ENCODE results near the gene TBX4.
"Not testable (repeated sequence)": the region's sequence is repeated elsewhere in the genome, so short reads cannot be mapped to it uniquely, and the experiment has no call there.

The TBX4 gene

DNA sequence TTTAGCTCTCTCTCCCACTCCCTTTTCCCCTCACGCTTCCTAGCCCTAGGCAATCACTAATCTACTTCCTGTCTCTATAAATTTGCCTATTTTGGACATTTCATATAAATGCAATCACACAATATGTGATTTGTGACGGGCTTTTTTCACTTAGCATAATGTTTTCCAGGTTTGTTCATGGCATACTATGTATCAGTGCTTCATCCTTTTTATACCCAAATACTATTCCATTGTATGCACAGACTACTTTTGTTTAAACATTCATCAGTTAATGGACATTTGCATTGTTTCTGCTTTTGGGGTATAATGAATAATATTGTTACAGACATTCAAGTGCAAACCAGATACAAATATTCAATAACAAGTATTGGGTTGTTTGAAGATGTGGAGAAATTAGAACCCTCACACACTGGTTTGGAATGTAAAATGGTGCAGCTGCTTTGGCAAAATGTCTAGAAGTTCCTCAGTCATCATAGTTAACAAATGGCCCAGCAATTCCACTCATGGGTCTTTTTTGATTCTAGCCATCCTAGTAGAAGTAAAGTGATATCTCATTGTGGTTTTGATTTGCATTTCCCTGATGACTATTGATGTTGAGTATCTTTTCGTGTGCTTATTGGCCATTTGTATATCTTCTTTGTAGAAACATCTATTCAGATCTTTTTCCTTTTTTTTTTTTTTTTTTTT lies 67.7 kb downstream of the TBX4 start:
- DNase-seq (ENCODE audit: extremely low read depth in 1 of 2, low read depth in 1 of 2), result no peak

DNA sequence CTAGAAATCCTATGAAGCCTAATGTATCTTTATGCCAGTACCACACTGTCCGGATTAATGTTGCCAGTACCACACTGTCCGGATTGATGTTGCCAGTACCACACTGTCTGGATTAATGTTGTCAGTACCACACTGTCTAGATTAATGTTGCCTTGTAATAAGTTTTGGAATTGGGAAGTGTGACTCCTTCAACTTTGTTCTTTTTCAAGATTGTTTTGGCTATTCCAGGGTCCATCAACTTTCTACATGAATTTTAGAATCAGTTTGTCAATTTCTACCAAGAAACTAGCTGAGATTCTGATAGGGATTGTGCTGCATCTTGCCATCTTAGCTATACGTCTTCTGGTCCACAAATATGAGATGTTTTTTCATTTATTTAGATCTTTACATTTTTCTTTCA lies 68.7 kb downstream of the TBX4 start:
- DNase-seq (ENCODE audit: extremely low read depth in 1 of 2, low read depth in 1 of 2), result no peak

DNA sequence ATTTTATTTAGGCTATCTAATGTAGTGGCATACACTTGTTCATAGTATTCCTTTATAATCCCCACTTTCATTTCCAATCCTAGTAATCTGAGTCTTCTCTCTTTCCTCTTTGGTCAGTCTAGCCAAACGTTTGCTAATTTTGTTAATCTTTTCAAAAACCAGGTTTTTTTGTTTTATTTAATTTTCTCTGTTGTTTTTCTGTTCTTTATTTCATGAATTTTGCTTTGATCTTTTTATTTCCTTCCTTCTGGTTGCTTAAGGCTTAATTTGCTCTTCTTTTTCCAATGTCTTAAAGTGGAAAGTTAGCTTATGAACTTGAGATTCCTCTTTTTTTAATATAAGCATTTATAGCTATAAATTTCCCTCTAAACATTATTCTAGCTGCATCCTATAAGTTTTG lies 69.9 kb downstream of the TBX4 start:
- DNase-seq (ENCODE audit: extremely low read depth in 1 of 2, low read depth in 1 of 2), result no peak

DNA sequence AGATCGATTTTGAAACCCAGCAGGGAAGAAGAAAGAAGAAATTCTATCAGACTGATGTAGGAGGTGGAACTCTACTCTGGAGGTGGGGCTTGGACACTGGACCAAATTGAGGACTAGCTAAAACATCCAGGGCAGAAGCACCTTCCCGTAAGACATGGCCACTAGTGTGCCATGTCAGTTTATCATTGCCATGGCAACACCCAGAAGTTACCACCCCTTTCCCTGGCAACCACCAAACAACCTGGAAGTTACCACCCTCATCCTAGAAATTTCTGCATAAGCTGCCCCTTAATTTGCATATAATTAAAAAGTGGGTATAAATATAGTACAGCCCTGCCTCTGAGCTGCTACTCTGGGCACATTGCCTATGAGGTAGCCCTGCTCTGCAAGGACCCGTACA lies 72.1 kb downstream of the TBX4 start:
- DNase-seq (ENCODE audit: extremely low read depth in 1 of 2, low read depth in 1 of 2), result no peak

DNA sequence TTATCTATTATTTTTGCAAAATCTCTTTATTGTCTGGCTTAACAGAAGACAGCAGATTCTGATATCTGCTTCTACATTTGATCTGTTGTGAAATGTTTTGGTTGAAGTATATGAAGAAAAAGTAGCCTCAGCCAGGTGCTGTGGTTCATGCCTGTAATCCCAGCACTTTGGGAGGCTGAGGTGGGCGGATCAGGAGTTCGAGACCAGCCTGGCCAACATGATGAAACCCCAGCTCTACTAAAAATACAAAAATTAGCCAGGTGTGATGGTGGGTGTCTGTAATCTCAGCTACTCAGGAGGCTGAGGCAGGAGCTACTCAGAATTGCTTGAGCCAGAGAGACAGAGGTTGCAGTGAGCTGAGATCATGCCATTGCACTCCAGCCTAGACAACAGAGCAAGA lies 75.2 kb downstream of the TBX4 start:
- not testable (repeated sequence) for DNase-seq (ENCODE audit: extremely low read depth in 1 of 2, low read depth in 1 of 2)

DNA sequence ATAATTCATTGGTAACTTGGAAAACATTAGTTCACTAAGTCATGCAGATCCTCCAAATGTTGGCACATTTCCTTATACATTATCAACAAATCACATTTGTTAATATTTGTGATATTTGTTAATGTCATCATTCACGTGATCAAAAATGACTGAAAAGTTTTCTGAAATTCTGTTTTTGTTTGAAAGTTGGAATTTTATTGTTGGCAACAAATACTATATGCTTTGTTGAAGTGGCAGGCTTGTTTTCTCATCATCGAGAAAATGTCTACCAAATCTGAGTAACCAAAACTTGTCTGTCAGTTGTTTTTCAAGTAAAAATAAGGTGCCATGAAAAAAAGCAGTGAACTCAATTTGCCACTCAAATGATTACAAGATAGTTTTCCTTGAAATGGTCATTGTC lies 75.9 kb downstream of the TBX4 start:
- no peak for DNase-seq (ENCODE audit: extremely low read depth in 1 of 2, low read depth in 1 of 2)

DNA sequence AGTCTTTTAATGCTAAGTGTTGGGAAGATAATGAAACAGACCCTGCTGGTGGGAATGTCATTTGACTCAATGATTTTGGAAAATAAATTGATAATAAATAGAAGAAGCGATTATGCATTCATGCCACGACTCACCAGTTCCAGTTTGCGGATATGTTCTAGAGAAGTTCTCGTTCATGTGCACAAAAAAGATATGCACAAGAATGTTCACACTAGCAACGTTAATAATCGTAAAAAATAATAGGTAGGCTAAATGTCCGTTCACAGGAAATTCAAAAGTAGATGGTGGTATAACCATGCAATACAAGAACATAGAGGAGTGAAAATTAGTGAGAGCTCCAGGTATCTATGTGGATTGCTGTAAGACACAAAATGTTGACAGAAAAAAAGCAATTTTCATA lies 79.0 kb downstream of the TBX4 start:
- DNase-seq (ENCODE audit: extremely low read depth in 1 of 2, low read depth in 1 of 2), result no peak

DNA sequence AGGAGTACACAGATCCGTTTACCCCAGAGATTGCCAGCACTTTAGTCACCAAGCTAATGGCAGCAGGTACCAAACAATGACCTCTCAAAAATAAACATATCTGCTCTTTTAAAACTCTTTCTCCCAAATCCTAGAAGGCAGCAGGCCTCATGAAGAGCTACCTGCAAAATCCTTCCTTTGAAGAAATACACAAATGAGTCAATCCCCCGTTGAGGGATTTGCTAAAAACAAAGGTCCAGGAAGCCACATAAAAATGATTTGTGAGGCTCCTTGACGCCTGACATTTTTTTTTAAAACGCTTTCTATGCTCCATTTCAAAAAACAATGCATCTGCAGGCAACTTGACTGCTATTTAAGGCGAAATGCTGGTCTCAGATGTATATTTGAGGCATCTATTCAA lies 80.6 kb downstream of the TBX4 start:
- DNase-seq (ENCODE audit: extremely low read depth in 1 of 2, low read depth in 1 of 2), result no peak

DNA sequence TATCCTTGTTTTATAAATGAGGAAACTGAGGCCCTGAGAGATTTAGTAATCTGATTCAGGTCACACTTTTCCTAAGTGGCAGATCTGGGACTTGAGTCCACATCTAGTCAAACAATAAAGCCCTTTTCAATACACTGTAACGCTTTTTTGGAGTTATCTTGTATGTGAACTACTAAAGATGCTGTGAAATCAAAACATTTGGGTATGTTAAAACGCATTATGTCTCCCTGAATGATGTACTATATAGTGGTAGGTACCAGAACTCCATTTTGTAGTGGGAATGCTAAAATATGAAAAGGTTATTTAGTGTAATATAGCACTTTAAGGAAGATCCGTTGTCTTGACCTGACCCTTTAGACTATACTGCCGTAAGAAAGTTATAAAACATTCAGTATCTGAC lies 81.6 kb downstream of the TBX4 start:
- no peak for DNase-seq (ENCODE audit: extremely low read depth in 1 of 2, low read depth in 1 of 2)

DNA sequence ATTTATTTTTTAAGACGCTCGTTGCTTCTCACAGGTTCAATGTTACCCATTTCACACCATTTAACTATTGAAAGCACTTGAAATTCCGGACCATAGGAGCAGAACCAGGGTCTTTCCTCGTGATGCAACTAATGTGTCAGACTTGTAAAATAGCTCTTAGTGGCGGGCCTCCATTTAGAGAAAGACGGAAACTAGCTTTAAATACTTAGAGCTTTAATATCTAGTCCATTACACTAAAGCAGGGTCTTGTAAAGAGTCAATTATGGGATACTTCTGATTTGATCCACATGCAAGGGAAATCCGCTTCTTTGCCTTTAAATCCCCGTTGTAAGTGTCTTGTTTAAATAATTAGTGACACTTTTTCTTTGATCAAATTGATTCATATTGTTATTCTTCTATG lies 82.2 kb downstream of the TBX4 start:
- DNase-seq (ENCODE audit: extremely low read depth in 1 of 2, low read depth in 1 of 2), result no peak

Measured in stimulated activated CD8-positive, alpha-beta memory T cell treated with anti-CD3 and anti-CD28 coated beads, Interleukin-7, amount 100 ng/mL, for 48 hours (primary cell).